ENCODE measurements around the gene SCCPDH. TPM values are rescaled to one million over a fixed set of nuclear protein-coding genes. Genes with fewer than 3 reads are reported as not detected.

The SCCPDH gene
- total RNA-seq, 4 donors from 2014 or later = 18.6 to 50.5 (median 25.0) TPM

DNA sequence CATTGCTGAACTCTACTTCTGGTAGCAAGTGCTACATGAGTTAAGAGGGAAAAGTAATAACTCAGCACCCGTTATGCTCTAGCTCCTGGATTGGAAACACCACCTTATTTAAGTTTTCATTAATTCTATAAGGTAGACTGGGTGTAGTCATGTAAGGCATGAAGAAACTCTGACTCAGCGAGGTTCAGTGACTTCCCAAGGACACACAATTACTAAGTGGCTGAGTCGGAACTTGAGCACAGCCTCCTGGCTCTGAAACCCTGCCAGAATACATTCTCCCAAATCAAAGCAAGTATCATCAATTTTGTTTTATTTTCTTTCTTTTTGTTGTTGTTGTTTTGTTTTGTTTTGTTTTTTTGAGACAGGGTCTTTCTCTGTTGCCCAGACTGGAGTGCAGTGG lies 29.1 kb upstream of the SCCPDH start:
- DNase-seq (ENCODE audit: low spot score) = no peak
- ATAC-seq (ENCODE audit: low FRiP score) = no peak
- TF ChIP-seq, protein P1, sequence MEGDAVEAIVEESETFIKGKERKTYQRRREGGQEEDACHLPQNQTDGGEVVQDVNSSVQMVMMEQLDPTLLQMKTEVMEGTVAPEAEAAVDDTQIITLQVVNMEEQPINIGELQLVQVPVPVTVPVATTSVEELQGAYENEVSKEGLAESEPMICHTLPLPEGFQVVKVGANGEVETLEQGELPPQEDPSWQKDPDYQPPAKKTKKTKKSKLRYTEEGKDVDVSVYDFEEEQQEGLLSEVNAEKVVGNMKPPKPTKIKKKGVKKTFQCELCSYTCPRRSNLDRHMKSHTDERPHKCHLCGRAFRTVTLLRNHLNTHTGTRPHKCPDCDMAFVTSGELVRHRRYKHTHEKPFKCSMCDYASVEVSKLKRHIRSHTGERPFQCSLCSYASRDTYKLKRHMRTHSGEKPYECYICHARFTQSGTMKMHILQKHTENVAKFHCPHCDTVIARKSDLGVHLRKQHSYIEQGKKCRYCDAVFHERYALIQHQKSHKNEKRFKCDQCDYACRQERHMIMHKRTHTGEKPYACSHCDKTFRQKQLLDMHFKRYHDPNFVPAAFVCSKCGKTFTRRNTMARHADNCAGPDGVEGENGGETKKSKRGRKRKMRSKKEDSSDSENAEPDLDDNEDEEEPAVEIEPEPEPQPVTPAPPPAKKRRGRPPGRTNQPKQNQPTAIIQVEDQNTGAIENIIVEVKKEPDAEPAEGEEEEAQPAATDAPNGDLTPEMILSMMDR (IDR thresholded peaks at IDR 0.05) = no peak

DNA sequence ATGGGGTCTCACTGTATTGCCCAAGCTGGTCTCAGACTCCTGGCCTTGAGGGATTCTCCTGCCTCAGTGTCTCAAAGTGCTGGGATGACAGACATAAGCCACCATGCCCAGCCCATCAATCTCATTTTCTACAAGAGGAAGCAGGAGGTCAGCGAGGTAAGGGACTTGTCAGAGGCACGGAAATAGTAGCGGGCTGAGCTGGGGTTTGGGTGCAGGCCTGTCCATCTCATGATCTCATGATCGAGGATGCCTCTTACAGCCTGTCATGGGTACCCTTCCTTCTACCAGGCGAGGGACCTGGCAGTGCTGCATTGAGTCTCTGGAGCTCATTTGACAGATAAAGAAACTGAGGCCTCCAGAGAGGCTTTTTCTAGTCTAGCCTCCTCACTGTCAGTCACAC lies 28.5 kb upstream of the SCCPDH start:
- DNase-seq (ENCODE audit: low spot score) (no peak), ATAC-seq (ENCODE audit: low FRiP score) (no peak)
- TF ChIP-seq, protein P1 (IDR thresholded peaks at IDR 0.05) = no peak

DNA sequence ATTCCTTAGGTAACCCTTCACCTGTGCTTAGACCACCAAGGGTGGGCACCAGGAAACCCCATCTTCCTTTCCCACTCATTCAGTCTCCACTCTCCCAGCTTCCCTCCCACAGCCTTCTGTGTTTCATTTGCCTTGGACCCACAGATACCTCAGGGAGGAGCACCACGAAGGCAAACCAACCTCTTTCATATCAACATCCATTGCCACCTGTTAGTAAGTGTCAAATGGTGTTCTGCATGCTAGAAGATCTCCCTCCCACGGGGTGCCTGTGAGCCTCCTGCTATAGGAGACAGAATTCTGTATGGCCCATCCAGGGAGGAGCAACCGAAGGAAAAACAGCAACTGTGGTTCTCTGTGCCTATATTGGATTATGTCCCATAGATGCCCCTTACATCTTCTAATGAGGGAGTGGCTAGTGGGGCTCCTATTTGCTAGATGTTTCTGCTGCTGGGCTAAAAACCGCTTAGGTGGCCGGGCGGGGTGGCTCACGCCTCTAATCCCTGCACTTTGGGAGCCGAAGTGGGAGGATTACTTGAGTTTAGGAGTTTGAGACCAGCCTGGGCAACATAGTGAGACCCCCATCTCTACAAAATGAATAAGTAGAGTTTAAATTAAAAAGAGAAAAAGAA lies 25.6 kb upstream of the SCCPDH start:
- TF ChIP-seq, protein P1 (IDR thresholded peaks at IDR 0.05) = no peak
- DNase-seq (ENCODE audit: low spot score) (no peak), ATAC-seq (ENCODE audit: low FRiP score) (no peak)

DNA sequence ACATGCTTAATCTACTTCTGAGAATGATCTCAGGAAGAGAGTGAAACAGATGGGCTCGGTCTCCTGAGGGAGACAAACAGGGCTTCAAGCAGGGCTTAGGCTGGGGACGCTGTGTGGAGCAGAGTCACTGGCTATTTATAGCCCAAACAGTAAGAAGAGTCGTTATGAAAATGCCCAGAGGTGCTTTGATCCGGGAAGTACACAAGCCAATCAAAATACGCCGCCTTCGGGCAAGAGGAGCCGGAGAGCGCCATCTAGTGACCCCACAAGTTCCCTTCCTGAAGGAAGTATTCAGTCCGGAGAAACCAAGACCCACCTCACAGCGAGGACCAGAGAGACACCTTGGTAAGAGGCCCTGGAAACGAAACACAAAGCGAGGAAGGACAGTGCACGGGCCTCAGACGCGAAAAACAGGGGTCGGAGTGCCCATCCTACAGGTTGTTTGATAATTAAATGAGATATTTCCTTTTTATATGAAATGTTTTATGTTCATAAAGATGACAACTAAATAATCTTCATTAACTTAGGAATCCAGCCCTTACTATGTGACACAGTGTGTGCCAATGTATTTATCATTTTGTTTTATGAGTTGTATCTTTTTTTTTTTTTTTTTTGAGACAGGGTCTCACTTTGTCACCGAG lies 25.0 kb upstream of the SCCPDH start:
- peak; percentile 77 for DNase-seq (ENCODE audit: low spot score)
- TF ChIP-seq, protein P1 (IDR thresholded peaks at IDR 0.05) = peak in 1 of 3 donors; percentile 50
- ATAC-seq (ENCODE audit: low FRiP score) = peak; percentile 97

DNA sequence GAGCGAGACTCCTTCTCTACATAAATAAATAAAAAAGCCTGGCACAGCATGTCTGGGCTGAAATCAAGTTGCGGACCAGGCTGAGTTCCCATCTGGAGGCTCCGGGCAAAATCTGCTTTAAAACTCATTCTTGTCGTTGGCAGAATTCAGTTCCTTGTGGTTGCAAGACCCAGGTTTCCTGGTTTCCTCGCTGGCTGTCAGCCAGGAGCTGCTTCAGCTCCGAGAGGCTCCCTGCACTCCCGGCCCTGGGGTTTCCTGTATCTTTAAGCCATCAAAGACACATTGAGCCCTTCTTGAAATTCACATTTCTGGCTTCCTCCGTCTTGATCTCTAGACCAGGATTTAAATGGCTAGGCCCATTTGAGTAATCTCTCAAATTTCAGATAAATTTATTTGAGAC lies 20.6 kb upstream of the SCCPDH start:
- TF ChIP-seq, protein P1 (IDR thresholded peaks at IDR 0.05) = no peak
- DNase-seq (ENCODE audit: low spot score) (no peak), ATAC-seq (ENCODE audit: low FRiP score) (no peak)

DNA sequence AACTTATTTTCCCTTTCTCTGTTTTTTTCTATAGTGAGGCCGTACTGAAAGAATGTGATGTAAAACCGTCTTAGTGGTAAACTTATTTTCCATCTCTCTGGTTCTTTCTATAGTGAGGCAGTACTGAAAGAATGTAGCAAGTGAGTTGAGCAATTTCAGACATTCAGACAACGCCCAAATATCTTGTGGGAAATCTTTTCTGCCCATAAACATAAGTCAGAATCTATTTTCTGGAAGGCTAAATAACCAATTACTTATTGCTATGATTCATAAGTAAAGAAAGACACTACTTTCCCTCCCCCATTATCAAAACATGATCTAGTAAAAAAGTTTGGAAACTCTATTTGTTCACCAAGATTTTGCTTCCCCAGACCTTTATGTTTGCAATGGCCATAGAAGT lies 18.8 kb upstream of the SCCPDH start:
- peak; percentile 81 for ATAC-seq (ENCODE audit: low FRiP score)
- TF ChIP-seq, protein P1 (IDR thresholded peaks at IDR 0.05) = no peak
- DNase-seq (ENCODE audit: low spot score) = no peak

DNA sequence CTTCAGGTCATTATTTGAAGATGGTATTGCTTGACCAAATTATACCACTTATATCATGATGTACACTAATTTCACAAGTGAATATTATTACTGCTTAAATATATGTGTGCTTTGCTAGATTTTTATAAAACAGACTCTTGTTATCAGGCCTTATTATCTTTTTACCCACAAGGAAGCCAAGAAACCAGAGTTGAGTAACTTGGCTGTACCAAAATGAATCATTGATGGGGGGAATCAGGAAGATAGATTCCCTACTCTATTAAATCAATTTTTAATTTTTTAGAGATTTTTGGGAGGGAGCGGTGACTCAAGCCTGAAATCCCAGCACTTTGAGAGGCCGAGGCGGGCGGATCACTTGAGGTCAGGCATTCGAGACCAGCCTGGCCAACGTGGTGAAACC lies 16.0 kb upstream of the SCCPDH start:
- DNase-seq (ENCODE audit: low spot score) (no peak), ATAC-seq (ENCODE audit: low FRiP score) (no peak)
- TF ChIP-seq, protein P1 (IDR thresholded peaks at IDR 0.05) = no peak
